HepG2 (cell line): ENCODE measurements around the gene ARL4D. TPM values are rescaled to one million over a fixed set of nuclear protein-coding genes. Genes with fewer than 3 reads are reported as not detected.
"Not testable (repeated sequence)": the region's sequence is repeated elsewhere in the genome, so short reads cannot be mapped to it uniquely, and the experiment has no call there.

Experiments used
- ATAC-seq: fragments of 200-7000 bp; cut with Tn5 transposase; 3 replicates; pipeline ENCODE4 v1.9.1; 2020; ENCODE audit warnings: mild to moderate bottlenecking, moderate library complexity
- BruUV-seq: library from RNA; stranded (reverse); fragments of 400-500 nt; replicated peaks from 2 replicates; lab custom pipeline; 2021; lab: Mats Ljungman, UMichigan
- CTCF ChIA-PET: fragments of 300-600 bp; formaldehyde crosslinking; extraction: SDS; loops from one replicate; lab custom pipeline; 2021; ENCODE audit warnings: low total read pairs, inconsistent platforms, low intra/inter-chr PET ratio; lab: Yijun Ruan, JAX
- POLR2A ChIA-PET: fragments of 350-600 bp; sonication (Branson Sonifier 250); formaldehyde crosslinking; loops from one replicate; lab custom pipeline; 2020; ENCODE audit warnings: antibody characterized with exemption, inconsistent platforms; lab: Yijun Ruan, JAX
- DNase-seq: peaks from one replicate; pipeline ENCODE4 v3.0.0-alpha.2; 2015; ENCODE audit warnings: low spot score
- FAIRE-seq: peaks from 3 replicates; lab custom pipeline; 2011; peaks lifted over from hg19 to GRCh38; lab: Jason Lieb, UNC
- H2AFZ ChIP-seq: one replicate; pipeline ENCODE4 v1.6.1; 2011; ENCODE audit warnings: low read length, inconsistent platforms
- H3K27ac ChIP-seq: fragments of 300-600 bp; 3 replicates; pipeline ENCODE4 v1.8.0; 2011; ENCODE audit warnings: mixed run types, mild to moderate bottlenecking, mixed read lengths, low read length, inconsistent platforms; ENCODE audit not compliant: insufficient read depth; ENCODE audit errors: extremely low read length
- H3K27me3 ChIP-seq, 2 experiments: fragments of 200-600 bp in 1 of 2; 2 replicates in 1 of 2; 3 replicates in 1 of 2; pipeline versions ENCODE4 v1.6.0 to v1.8.0; 2011; ENCODE audit warnings: low read length in 2 of 2, mild to moderate bottlenecking in 2 of 2, moderate library complexity in 2 of 2, inconsistent platforms in 1 of 2; ENCODE audit not compliant: insufficient read depth in 2 of 2, control insufficient read depth in 1 of 2
- H3K36me3 ChIP-seq, 2 experiments: fragments of 200-600 bp in 1 of 2; replicated peaks in 1 of 2; 2 replicates in 1 of 2; 3 replicates in 1 of 2; pipeline versions ENCODE4 v1.5.1 to v1.8.0; 2011; ENCODE audit warnings: low read length in 2 of 2, inconsistent platforms in 1 of 2; ENCODE audit not compliant: insufficient read depth in 2 of 2, control insufficient read depth in 1 of 2
- H3K4me1 ChIP-seq: 2 replicates; pipeline ENCODE4 v1.5.1; 2012; ENCODE audit warnings: low read length, inconsistent platforms; ENCODE audit not compliant: insufficient read depth
- H3K4me2 ChIP-seq: 2 replicates; pipeline ENCODE4 v1.6.0; 2011; ENCODE audit warnings: low read depth, low read length, inconsistent platforms
- H3K4me3 ChIP-seq, 3 experiments: fragments of 200-600 bp in 1 of 3; sonication (generic), shearing (Covaris generic) in 1 of 3; replicated peaks in 1 of 3; 2 replicates each; pipeline ENCODE4 v1.5.1; 2011 to 2016; ENCODE audit warnings: low read length in 3 of 3, inconsistent platforms in 2 of 3, low read depth in 2 of 3, mild to moderate bottlenecking in 2 of 3, control low read depth in 1 of 3, mixed read lengths in 1 of 3; ENCODE audit not compliant: insufficient read depth in 1 of 3
- H3K79me2 ChIP-seq: one replicate; pipeline ENCODE4 v1.6.1; 2011; ENCODE audit warnings: low read length, inconsistent platforms; ENCODE audit not compliant: insufficient read depth
- H3K9ac ChIP-seq: 2 replicates; pipeline ENCODE4 v1.6.0; 2011; ENCODE audit warnings: mild to moderate bottlenecking, low read depth, low read length, inconsistent platforms; ENCODE audit not compliant: insufficient read depth
- H3K9me3 ChIP-seq: 2 replicates; pipeline ENCODE4 v1.5.1; 2012; ENCODE audit warnings: mild to moderate bottlenecking, low read length
- H4K20me1 ChIP-seq: 2 replicates; pipeline ENCODE4 v1.6.0; 2011; ENCODE audit warnings: inconsistent platforms, mild to moderate bottlenecking, low read length, moderate library complexity; ENCODE audit not compliant: insufficient read depth
- HNRNPUL1 ChIP-seq: fragments of 200-400 bp; formaldehyde crosslinking; IDR thresholded peaks from 2 replicates; pipeline ENCODE4 v1.6.1; 2017; ENCODE audit warnings: low read depth, mild to moderate bottlenecking, low read length, moderate library complexity
- ZMYM4 ChIP-seq: sonication (generic); formaldehyde crosslinking; IDR thresholded peaks from 2 replicates; pipeline ENCODE4 v1.8.1; 2023; ENCODE audit warnings: mild to moderate bottlenecking, missing genetic modification reagents
- ZNF3 ChIP-seq: IDR thresholded peaks from 2 replicates; pipeline ENCODE4 v1.7.0; 2017; ENCODE audit warnings: inconsistent platforms
- WGBS: methylation state at CpG from one replicate; pipeline ENCODE4 v1.1.6; 2017; ENCODE audit warnings: low lambda C conversion rate; 5-methylcytosine and 5-hydroxymethylcytosine counted together
- in situ Hi-C: cut with HindIII; loops from 2 replicates; pipeline ENCODE4 v1.10.0; 2017; ENCODE audit warnings: low pct_unique_long_range_greater_than_20kb; ENCODE audit not compliant: extremely low pct_ligation_motif_present
- intact Hi-C: fragments of 100-400 bp; cut with micrococcal nuclease; formaldehyde crosslinking; loops from one replicate; pipeline ENCODE4 v1.10.0; 2022; ENCODE audit not compliant: unreplicated experiment
- polyA plus RNA-seq, 8 experiments: library from polyadenylated mRNA; depleted of rRNA in 3 of 8; stranded (reverse) in 7 of 8; unstranded in 1 of 8; fragments of >200 nt; fragmentation: Illumina TruSeq in 4 of 8; extraction: Trizol in 4 of 8; gene quantifications; 2 replicates each; pipeline versions ENCODE4 v1.2.1 to v1.2.3, GENCODE V29; 2011 to 2016; ENCODE audit warnings: low read depth in 4 of 8, missing spikeins in 1 of 8, mixed read lengths in 1 of 8; ENCODE audit not compliant: insufficient read depth in 1 of 8
- total RNA-seq, 5 experiments: library from RNA; depleted of rRNA; stranded (reverse); fragments of >200 nt; fragmentation: Illumina TruSeq; extraction: Trizol; gene quantifications; 2 replicates each; pipeline ENCODE4 v1.2.3, GENCODE V29; 2016; ENCODE audit warnings: low read depth in 1 of 5
- TF ChIP-seq, protein P1 (sequence below): sonication (generic); formaldehyde crosslinking; IDR thresholded peaks from 2 replicates; pipeline ENCODE4 v1.5.1; 2020; ENCODE audit warnings: mild to moderate bottlenecking, missing genetic modification reagents, moderate library complexity

The ARL4D gene
- total and polyA plus RNA-seq, 2 of the 13 experiments (the other 11 are each of a cell fraction or from before 2014, with no cell fraction given): 9.0 to 25.9 TPM

GRCh38 chr17:43372273-43372911, 26.4 kb upstream of the ARL4D start (continued):
- TF ChIP-seq, protein P1, sequence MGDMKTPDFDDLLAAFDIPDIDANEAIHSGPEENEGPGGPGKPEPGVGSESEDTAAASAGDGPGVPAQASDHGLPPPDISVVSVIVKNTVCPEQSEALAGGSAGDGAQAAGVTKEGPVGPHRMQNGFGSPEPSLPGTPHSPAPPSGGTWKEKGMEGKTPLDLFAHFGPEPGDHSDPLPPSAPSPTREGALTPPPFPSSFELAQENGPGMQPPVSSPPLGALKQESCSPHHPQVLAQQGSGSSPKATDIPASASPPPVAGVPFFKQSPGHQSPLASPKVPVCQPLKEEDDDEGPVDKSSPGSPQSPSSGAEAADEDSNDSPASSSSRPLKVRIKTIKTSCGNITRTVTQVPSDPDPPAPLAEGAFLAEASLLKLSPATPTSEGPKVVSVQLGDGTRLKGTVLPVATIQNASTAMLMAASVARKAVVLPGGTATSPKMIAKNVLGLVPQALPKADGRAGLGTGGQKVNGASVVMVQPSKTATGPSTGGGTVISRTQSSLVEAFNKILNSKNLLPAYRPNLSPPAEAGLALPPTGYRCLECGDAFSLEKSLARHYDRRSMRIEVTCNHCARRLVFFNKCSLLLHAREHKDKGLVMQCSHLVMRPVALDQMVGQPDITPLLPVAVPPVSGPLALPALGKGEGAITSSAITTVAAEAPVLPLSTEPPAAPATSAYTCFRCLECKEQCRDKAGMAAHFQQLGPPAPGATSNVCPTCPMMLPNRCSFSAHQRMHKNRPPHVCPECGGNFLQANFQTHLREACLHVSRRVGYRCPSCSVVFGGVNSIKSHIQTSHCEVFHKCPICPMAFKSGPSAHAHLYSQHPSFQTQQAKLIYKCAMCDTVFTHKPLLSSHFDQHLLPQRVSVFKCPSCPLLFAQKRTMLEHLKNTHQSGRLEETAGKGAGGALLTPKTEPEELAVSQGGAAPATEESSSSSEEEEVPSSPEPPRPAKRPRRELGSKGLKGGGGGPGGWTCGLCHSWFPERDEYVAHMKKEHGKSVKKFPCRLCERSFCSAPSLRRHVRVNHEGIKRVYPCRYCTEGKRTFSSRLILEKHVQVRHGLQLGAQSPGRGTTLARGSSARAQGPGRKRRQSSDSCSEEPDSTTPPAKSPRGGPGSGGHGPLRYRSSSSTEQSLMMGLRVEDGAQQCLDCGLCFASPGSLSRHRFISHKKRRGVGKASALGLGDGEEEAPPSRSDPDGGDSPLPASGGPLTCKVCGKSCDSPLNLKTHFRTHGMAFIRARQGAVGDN (CRISPR knock-in tag): peak; percentile 18; the same call in 1 of the 2 replicates

DNA sequence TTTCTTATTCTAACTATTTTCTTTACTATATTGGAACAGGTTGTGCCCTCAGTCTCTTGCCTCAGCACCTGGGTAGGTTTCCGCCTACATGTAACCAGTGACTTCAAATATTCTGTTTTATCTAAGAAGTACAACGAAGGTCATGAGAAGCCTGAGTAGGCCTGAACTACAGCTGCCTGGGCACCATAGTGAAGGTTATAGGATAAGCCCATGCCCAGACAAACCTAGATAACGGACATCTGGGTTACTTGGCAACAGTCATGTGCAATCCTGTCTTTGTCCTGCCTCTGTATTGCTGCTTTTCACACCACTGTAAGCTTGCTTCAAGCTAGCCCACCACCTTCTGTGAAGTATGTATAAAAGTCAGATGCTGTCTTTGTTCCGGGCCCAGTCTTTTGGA, 25.4 kb upstream of the ARL4D start:
- no peaks in the 10 kb centered on the region for H3K36me3 ChIP-seq
- no peak for FAIRE-seq
- BruUV-seq: no TSS peak
- H2AFZ ChIP-seq: no peak overlapping the region
- POLR2A ChIA-PET: interaction anchor here (0.7 to 7.9 kb wide), 6 partner anchors 10 to 111 kb away, joined by 4 to 83 read pairs (median 12); partner anchors contain the start of gene ARL4D
- TF ChIP-seq HNRNPUL1 (no peak), ZNF3 (CRISPR knock-in tag) (no peak), ZMYM4 (no peak)
- TF ChIP-seq, all 625 proteins: peak for 0
- Histone ChIP-seq H3K79me2 (no peaks in the 10 kb centered on the region), H3K27me3 (no peaks in the 10 kb centered on the region; a peak in 2 of 5 replicates), H3K4me1 (peaks cover 58% of the 10 kb centered on the region), H3K9me3 (no peaks in the 10 kb centered on the region), H3K4me3 (no peak overlapping the region), H4K20me1 (no peaks in the 10 kb centered on the region), H3K4me2 (no peak overlapping the region), H3K9ac (no peak overlapping the region), H3K27ac (no peak overlapping the region)
- intact Hi-C loops: no loop called here
- in situ Hi-C loops: no loop called here
- CTCF ChIA-PET: no interaction called here
- 82% methylated on average over 4 of the region's 4 CpGs for WGBS
- no peak for DNase-seq
- ATAC-seq: no peak

DNA sequence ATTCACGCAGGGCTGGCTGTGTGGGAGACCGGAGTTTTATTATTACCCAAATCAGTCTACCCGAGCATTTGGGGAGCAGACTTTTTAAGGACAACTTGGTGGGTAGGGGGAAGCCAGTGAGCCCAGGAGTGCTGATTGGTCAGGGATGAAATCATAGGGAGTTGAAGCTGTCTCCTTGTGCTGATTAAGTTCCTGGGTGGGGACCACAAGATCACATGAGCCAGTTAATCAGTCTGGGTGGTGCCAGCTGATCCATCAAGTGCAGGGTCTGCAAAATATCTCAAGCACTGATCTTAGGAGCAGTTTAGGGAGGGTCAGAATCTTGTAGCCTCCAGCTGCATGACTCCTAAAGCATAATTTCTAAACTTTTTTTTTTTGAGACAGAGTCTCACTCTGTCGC, 22.9 kb upstream of the ARL4D start:
- DNase-seq, H3K79me2 ChIP-seq, FAIRE-seq, H3K27ac ChIP-seq, CTCF ChIA-PET, H3K9ac ChIP-seq, H3K4me3 ChIP-seq, in situ Hi-C loops, H3K4me2 ChIP-seq, H4K20me1 ChIP-seq, intact Hi-C loops, BruUV-seq, H3K36me3 ChIP-seq, ATAC-seq, H2AFZ ChIP-seq, H3K27me3 ChIP-seq: not testable (repeated sequence)
- peaks cover 48% of the 10 kb centered on the region for H3K4me1 ChIP-seq
- POLR2A ChIA-PET: interaction anchor here (0.6 to 5.8 kb wide), 3 partner anchors 7 to 88 kb away, joined by 3 to 45 read pairs (median 7); partner anchors contain the start of gene ARL4D
- H3K9me3 ChIP-seq: peaks cover 15% of the 10 kb centered on the region
- 83% methylated on average over 4 of the region's 4 CpGs for WGBS
